Stromal cell of bone marrow (primary cell): ENCODE measurements around the gene TLR1.
"Not testable (repeated sequence)": the region's sequence is repeated elsewhere in the genome, so short reads cannot be mapped to it uniquely, and the experiment has no call there.

ENCODE experiments used
- DNase-seq: peaks from one replicate; pipeline ENCODE4 v3.0.0-alpha.2; 2012; ENCODE audit warnings: low read depth

TLR1 gene

DNA sequence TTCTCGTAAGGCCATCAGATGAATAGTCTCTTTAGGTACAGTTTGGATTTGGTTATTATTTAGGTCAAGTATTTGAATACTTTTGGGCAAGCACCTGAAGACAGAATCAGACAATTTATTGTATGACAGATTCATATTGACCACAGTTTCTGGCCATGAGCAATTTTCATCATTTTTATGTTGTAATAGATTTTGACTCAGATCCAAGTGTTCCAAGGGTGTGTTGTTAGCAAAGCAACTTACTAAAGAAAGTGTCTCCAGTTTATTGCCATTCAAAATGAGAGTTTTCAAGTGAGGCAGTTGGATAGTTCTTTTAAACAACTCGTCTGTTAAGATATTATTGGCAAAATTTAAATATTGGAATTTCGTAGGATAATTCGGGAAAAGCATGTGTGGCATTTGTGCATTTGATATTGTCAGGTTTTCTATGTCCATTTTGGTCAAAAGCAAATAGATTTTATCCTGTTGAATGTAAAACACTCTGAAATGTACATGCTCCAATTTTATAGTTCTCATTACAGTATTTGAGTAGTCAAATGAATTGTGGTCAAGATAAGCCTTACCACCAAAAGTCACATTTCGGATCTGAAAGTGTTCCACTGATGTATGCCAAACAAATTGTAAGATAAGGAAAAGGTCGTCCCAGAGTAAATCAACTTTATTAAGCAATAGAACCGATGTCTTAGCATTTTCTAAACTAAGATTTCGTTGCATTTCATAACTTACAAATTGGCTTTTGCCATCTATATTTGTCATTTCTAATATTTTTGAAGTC is 30.2 kb downstream of the TLR1 start:
- DNase-seq, result no peak

DNA sequence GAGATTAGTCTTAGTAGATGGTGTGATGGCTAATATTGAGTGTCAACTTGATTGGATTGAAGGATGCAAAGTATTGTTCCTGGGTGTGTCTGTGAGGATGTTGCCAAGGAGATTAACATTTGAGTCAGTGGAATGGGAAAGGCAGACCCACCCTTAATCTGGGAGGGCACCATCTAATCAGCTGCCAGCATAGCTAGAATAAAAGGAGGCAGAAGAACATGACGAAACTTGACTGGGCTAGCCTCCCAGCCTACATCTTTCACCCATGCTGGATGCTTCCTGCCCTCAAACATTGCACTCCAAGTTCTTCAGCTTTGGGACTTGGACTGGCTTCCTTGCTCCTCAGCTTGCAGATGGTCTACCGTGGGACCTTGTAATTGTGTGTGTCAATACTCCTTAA is 34.3 kb downstream of the TLR1 start:
- DNase-seq, result not testable (repeated sequence)

DNA sequence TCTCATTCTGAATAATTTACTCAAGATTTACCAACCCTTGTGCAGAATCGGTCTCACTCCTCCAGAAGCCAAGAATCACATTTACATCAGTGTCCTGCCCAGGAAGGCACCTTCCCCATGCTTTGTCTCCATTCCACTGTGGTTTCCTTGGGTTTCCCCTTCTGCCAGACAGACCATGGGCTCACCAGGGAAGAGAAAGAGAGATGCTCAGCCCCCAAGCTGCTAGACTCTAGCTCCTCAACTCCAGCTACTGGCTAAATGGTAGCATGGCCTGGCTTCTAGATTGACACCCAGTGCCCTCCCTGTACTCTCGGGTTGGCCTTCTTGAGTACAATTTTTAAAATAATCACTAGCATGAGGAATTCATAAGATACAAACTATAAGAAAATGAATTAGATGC is 34.7 kb downstream of the TLR1 start:
- no peak for DNase-seq

DNA sequence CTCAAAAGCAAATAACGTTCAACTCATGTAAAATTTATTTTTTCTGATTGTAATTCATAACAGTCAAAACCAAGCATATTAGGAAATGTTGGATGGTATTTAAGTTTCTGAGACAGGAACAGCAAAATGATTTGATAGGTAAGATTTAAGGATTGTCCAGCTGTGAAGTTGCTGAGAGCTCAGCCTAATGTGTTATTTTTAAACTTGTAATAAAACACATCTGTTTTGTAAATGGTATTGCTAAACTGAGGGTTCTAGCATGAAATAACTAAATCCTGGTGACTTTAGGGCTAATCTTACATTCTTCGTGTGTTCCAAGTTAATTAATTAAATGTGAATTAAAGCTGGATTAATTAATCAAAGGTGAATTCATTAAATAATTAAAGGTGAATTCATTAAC is 35.1 kb downstream of the TLR1 start:
- no peak for DNase-seq

DNA sequence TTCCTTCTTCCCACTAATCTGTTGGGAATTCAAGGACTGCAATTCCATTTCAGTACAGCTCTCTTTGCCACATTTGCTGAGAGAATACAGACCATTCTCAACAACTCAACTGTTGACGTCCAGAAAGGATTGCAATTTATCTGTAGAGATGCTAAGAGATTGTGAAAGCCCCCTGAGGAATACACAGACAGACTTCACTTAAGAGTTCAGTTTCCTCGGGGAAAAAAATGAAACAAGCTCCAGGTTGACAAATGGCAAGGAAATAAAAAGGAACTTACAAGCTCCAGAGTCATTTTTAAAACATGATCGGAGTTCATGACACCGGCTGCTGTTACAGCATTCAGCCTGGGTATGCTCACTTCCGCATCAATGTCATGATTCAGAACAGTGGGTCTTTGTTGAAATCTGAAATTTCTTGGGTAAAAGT is 35.6 kb downstream of the TLR1 start:
- DNase-seq, result no peak

DNA sequence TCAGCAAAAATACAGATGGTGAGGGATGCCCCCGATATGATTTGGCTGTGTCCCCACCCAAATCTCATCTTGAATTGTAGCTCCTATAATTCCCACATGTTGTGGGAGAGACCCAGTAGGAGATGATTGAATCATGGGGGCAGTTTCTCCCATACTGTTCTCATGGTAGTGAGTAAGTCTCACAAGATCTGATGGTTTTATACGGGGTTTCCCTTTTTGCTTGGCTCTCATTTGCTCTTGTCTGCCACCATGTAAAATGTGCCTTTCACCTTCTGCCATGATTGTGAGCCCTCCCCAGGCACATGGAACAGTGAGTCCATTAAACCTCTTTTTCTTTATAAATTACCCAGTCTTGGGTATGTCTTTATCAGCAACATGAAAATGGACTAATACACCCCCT is 37.7 kb downstream of the TLR1 start:
- not testable (repeated sequence) for DNase-seq

DNA sequence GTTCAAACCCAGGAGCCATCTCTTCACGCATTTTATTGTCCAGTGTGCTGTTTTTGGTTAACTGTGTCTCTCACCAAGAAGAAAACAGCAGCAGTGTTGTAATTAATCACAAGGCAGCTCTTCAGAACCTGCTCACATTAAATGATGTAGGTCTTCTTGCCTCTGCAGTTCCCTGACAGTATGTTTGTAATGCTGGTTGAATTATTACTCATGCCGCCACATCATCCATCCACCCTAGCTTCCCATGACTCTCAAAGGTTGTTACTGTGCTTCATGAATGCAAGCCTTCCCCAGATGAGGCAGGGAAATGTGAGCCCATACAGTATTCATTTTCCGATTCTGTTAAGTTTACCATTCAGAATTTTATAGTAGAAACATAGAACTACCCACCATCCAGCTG is 39.2 kb downstream of the TLR1 start:
- DNase-seq, result peak; percentile 63

DNA sequence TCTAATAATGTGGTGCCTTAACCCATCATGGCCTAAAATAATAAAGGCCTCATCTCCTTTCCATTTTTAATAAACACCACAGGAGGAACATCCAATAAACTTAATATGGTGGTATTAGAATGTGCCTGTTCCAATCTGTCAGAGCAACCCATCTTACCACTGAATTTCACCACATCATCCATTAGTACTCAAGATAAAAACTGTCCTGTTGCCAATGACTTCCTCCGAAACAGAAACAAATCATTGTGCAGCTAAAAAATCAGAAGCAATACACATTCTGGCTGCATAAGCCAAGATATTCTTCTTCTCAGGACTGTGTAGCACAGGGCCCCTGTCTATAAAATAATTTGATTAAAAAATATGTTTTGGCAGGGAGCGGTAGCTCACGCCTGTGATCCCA is 40.3 kb downstream of the TLR1 start:
- DNase-seq, result no peak

DNA sequence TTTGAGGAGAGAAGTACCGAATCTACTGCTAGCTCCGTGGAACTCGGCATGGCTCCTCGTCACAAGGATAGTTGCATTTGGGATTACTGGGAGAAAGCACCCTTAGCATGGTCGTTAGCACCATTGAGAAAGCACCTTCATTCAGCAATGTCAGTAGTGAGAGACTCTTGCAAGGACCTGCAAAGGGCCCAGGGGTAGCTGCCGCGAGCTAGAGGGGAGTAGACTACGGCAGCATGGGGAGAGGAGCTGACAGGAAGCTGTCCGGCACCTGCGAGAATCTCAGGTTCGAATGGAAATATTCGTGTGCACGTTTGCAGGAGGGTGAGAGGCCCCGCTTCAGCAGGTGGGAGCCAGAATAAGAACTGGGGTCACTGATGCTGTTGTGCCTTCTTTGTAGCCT is 42.0 kb downstream of the TLR1 start:
- DNase-seq, result no peak

DNA sequence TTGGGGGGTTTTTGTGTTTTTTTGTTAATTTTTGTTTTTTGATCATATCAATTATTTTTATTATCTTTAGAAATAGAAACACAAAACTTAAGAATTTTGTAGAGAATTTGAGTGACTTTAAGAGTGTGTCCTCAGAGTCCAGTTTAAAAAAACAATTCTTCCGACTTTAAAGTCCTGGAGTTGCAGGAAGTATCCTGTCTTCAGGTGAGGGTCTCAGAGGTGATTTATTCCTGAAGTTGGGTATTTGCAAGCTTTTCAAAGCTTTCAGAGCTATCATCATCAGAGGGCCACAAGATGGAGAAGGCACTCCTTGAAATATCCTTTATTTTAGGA is 44.8 kb downstream of the TLR1 start:
- no peak for DNase-seq

DNA sequence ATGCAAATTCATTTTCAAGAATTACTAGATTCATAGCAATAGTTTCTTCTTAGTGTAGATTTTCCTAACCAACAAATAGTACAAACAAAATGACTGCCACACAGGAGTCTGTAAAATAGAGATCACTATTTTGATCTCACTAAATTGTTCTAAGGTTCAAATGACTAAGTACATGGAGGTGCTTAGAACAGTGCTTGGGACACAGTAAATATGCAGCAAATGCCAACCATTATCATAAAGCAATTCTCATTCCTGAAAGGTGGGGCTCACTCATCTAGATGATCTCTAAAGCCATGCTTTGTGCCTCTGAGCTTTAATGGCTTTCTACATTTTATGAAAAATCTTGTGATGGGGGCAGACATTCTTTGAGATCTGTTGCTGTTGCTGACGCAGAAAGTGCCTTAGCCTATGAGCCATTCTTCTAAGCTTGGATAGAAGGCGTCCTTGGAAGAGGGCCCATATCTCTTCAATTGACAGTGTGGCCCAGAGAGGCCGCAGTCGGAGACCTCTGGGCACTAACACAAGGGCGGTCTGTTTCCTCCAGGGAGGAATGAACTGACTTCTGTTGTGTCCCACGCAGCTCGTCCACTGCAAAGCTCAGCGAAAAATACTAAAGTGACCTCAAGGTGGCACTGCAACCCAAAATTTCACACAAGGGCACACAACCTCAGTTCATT is 45.3 kb downstream of the TLR1 start:
- DNase-seq, result peak; percentile 81

DNA sequence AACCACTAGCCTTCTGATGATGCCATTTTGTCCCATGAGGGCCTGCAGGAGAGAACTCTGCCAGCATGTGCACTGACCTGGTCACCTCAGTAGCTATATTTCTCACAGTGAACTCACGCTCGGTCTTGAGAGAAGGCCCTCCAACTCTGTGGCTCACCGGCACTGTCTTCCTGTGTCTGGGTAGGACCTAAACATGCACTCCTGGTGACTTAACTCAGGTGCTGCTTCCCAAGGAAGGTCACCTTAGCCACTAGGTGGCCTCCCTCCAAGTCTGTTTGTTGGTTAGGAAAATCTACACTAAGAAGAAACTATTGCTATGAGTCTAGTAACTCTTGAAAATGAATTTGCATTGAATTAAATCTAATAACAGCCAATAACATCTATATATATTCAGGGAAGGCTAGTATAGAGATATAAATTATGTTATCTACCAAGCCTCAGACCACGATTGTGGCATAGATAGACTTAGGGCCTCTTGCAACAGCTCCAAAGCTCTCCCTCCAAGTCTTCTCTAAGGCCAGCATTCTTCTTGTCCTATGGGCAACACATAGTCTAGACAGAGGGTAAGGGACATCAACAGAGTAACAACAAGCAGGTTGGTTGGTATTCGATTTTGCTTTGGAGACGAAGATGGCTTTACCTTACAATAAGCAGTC is 46.5 kb downstream of the TLR1 start:
- DNase-seq, result no peak

DNA sequence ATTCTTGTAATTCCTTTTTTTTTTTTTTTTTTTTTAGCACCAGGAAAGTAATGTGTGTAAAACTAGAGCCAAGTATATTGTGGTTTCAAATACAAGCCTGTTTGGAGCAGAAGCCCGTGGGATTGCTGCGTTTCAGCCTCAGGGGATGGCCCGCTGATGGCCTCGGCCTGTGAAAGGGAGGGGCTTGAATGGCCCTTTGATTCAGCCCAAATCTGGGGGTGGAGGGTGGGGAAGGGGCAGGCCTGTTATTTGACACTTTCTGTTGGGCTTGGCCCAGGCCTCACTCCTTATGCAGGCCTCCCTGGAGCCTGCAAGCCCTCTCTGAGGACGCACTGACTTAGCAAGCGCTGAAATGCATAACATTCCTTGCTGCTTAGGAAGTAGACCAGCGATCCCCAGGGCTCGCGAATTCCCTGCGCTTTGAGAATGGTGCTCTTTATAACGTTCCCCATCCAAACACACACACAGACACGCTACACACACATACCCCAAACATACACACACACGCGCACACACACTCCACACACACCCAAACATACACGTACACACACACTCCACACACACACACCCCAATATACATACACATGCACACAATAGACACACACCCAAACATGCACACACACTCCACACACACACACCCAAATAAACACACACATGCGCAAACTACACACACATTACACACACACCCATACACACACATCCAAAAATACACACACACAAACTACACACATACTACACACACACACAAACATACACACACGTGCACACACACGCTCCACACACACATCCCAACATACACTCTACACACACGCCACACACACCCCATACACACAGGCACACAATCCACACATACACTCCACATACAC is 51.4 kb downstream of the TLR1 start:
- DNase-seq, result peak; percentile 96

DNA sequence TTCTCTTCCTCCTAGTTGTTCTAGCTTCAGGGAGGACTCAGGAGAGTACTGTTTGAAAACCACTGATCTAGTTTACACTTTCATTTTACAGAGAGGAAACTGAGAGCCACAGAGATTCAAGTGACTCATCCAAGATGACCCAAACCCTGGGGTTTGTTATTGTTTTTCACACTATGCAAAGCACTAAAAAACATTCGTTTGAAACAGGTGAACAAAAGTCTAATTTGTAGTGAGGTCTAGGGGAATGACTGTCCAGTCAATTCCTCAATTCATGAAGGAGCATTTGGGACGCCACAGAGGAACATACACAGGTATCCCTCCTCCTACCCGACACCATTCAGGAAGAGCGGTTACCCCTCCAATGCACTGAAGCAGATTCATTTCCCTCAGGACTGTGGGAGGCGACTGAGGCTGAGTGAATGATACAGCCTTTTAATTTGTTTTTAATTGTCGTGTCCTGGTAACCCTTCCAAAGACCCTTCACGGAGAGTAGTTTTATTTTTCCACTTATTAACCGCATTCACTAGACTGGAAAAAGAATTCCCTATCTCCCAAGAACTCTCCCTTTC is 52.1 kb downstream of the TLR1 start:
- no peak for DNase-seq

DNA sequence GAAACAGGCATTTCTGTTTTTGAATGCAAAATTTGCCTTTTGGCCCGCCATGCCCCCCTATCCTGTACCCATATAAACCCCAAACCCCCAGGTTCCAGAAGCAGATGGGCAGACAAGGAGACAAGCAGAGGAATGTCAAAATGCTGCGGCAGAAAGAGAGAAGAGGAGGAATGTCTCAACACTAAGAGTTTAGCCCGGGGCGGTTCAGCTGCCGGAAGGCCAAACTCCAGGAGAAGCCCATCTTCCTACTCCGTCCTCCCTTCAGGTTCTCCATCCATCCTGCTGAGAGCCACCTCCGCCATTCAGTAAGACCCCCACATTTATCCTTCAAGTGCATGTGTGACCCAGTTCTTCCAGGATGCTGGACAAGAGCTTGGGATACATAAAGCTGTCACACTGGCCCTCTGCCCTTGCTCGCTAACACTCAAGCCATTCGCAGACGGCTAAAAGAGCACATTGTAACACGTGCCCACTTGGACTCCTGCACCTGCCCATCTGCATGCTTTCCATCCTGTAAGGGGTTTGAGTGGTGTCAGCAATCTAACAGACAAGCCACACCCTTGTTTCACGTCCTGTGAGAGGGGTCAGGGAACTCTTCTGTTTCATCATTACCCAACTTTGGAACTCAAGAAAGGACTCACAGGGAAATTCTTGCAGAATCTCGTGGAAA is 53.1 kb downstream of the TLR1 start:
- DNase-seq, result no peak

DNA sequence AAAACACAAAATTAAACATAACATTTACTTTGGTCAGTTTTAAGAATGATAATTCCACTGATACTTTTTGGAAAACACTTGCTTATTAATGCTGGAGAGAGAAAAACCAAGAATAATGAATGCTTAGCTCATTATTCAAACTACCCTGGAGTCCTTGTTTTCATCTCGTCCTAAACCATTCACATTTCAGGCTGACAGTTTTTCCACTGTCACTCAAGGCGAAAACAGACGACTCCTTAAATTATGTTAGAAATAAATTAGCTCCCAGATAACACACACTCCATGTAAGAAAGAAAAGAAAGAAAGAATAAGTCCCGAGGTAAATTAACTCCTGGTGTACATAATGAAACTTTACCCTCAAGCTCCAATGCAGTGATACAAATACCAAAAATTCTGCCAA is 55.3 kb downstream of the TLR1 start:
- no peak for DNase-seq

DNA sequence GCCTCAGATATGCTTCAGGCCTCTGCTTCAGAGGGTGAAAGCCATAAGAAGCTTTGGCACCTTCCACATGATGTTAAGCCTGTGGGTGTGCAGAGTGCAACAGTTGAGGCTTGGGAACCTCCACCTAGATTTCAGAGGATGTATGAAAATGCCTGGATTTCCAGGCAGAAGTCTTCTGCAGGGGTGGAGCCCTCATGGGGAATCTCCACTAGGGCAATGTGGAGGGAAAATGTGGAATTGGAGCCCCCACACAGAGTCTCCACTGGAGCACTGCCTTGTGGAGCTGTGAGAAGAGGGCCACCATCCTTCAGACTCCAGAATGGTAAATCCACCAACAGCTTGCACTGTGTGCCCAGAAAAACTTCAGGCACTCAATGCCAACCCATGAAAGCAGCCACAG is 57.0 kb downstream of the TLR1 start:
- DNase-seq, result no peak
